PFSK-1 (cell line): Measurements from ENCODE around the gene GPD2.

ENCODE experiments used
- FOXP2 ChIP-seq: optimal IDR thresholded peaks from 2 replicates; pipeline ENCODE3; 2011; ENCODE audit warnings: borderline replicate concordance, control low read depth, inconsistent platforms; ENCODE audit not compliant: insufficient read depth; ENCODE audit errors: extremely low read length, extremely low read depth
- POLR2AphosphoS5 ChIP-seq: IDR thresholded peaks from 2 replicates; pipeline ENCODE4 v1.6.1; 2012; ENCODE audit warnings: low read depth, mild to moderate bottlenecking, control low read depth, low read length, moderate library complexity
- REST ChIP-seq, 2 experiments: IDR thresholded peaks; 2 replicates each; pipeline versions ENCODE4 v1.6.1 to v1.8.0; 2011 to 2012; ENCODE audit warnings: low read depth in 2 of 2, low read length in 2 of 2, control low read depth in 1 of 2, inconsistent platforms in 1 of 2, mild to moderate bottlenecking in 1 of 2, moderate library complexity in 1 of 2; ENCODE audit not compliant: insufficient read depth in 1 of 2
- SIN3A ChIP-seq: IDR thresholded peaks from 2 replicates; pipeline ENCODE4 v1.6.1; 2012; ENCODE audit warnings: mild to moderate bottlenecking, low read length, moderate library complexity, borderline replicate concordance; ENCODE audit not compliant: insufficient read depth
- TAF1 ChIP-seq: IDR thresholded peaks from 2 replicates; pipeline ENCODE4 v1.6.1; 2012; ENCODE audit warnings: low read length, control low read depth, borderline replicate concordance; ENCODE audit not compliant: insufficient read depth

The GPD2 gene

DNA sequence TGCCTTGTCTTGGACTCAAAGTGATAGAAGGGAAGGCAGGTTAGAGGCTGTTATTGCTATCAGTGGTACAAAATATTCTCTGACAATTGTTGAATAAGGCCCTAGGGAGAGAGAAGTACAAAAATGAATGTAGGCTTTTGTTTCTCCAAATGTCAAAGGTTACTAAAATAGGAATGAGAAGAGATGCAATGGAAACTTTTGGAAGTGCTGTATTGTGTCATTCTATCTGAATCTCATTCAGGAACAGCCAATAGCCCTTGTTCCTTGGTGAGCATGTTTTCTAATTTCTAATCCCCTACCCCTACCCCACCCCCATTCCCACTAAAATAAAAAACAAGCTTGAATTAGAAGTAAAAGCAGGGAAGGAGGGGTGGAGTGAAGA, 166.4 kb downstream of the GPD2 start:
- TF ChIP-seq FOXP2 (no peak), REST (IDR thresholded peaks at IDR 0.05; ENCODE audit: insufficient read depth in 1 of 2, low read depth in 2 of 2, low read length in 2 of 2) (no peak), TAF1 (no peak), POLR2AphosphoS5 (no peak), SIN3A (no peak)

- TF ChIP-seq POLR2AphosphoS5 (no peak), TAF1 (no peak), SIN3A (no peak), REST (IDR thresholded peaks at IDR 0.05; ENCODE audit: insufficient read depth in 1 of 2, low read depth in 2 of 2, low read length in 2 of 2) (no peak), FOXP2 (no peak)
Observed at GRCh38 chr2:156615836-156616322, 179.7 kb downstream of the GPD2 start.

DNA sequence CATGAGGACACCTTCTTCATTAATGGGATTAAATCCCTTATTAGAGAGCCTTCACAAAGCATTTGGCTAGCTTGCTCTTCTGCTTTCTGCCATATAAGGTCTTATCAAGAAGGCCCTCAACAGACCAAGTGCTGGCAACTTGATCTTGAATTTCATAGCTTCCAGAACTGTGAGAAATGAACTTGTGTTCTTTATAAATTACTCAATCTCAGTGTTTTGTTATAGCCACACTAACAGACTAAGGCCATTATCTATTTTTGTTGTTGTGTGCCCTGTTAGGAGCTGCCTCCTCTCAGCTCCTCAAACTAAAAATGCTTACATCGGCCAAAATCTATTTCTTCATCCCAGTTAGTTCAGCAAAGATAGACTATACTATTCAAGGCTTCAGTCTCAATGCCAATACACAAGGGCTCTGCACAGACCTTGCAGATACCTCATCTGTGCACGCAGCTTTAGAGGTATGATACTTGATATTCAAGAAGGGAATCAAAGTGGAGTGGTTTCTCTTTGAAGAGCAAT, 182.9 kb downstream of the GPD2 start:
- no peak for TF ChIP-seq SIN3A
- no peak for TF ChIP-seq TAF1
- TF ChIP-seq FOXP2, result no peak
- TF ChIP-seq REST (IDR thresholded peaks at IDR 0.05; ENCODE audit: insufficient read depth in 1 of 2, low read depth in 2 of 2, low read length in 2 of 2), result no peak
- TF ChIP-seq POLR2AphosphoS5, result no peak

DNA sequence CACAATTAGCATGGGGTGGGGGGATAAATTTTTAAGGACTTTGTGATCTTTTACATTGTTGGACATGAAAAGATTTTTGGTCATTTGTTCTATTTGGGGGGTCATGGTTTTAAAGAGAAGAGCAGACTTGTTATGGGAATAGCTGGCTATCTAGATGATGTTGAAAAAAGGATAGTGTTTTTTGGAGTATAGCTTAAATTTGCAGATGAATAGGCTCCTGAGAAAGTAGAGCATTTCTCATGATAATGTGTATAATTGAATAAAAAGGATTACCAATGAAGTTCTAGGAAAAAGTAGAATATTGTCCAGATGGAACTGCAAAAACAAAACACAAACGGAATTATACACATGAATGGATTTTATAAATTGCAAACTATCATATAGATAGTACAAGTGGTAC, 186.3 kb downstream of the GPD2 start:
- TF ChIP-seq TAF1 (no peak), SIN3A (no peak), POLR2AphosphoS5 (no peak), REST (IDR thresholded peaks at IDR 0.05; ENCODE audit: insufficient read depth in 1 of 2, low read depth in 2 of 2, low read length in 2 of 2) (no peak), FOXP2 (no peak)
